Ammon's horn (tissue), 1 donor: ENCODE data around the gene ACTG1.

ENCODE experiments used
- DNase-seq: peaks from one replicate; pipeline ENCODE4 v3.0.0-alpha.2; 2016; ENCODE audit warnings: low spot score

Gene ACTG1

GRCh38 chr17:81518113-81518784 lies 5.7 kb upstream of the ACTG1 start:
- no peak for DNase-seq

GRCh38 chr17:81517339-81518112 lies 4.9 kb upstream of the ACTG1 start:
- DNase-seq, result no peak

GRCh38 chr17:81517009-81517338 lies 4.4 kb upstream of the ACTG1 start:
- no peak for DNase-seq

- no peak for DNase-seq
Observed at GRCh38 chr17:81516439-81516838, 3.8 kb upstream of the ACTG1 start.

- DNase-seq, result no peak
Observed at GRCh38 chr17:81515530-81516041, 3.0 kb upstream of the ACTG1 start.

- peak; percentile 59 for DNase-seq
Observed at GRCh38 chr17:81514739-81515529, 2.3 kb upstream of the ACTG1 start.

GRCh38 chr17:81514489-81514738 lies 1.8 kb upstream of the ACTG1 start:
- no peak for DNase-seq

- DNase-seq, result peak; percentile 47
Observed at GRCh38 chr17:81513753-81514488, 1.3 kb upstream of the ACTG1 start.

GRCh38 chr17:81513372-81513752 lies 763 bp upstream of the ACTG1 start:
- DNase-seq, result peak; percentile 51

- no peak for DNase-seq
Observed at GRCh38 chr17:81511804-81512561, 616 bp downstream of the ACTG1 start.

- DNase-seq, result no peak
Observed at GRCh38 chr17:81511554-81511803, 1.1 kb downstream of the ACTG1 start.

GRCh38 chr17:81510785-81511553 lies 1.6 kb downstream of the ACTG1 start:
- DNase-seq, result no peak

- DNase-seq, result no peak
Observed at GRCh38 chr17:81509972-81510784, 2.4 kb downstream of the ACTG1 start.

- DNase-seq, result no peak
Observed at GRCh38 chr17:81509207-81509971, 3.2 kb downstream of the ACTG1 start.

GRCh38 chr17:81508639-81509206 lies 3.9 kb downstream of the ACTG1 start:
- DNase-seq, result no peak

- DNase-seq, result no peak
Observed at GRCh38 chr17:81503619-81504018, 9.0 kb downstream of the ACTG1 start.

GRCh38 chr17:81502471-81503017 lies 10.1 kb downstream of the ACTG1 start:
- DNase-seq, result no peak

- no peak for DNase-seq
Observed at GRCh38 chr17:81500047-81500446, 12.6 kb downstream of the ACTG1 start.

- no peak for DNase-seq
Observed at GRCh38 chr17:81499601-81499970, 13.0 kb downstream of the ACTG1 start.
